IMR-90 (cell line): ENCODE data around the gene KLHL6. TPM values are rescaled to one million over a fixed set of nuclear protein-coding genes. Genes with fewer than 3 reads are reported as not detected.

Source experiments
- ATAC-seq: fragments of 200-7000 bp; cut with Tn5 transposase; 2 replicates; pipeline ENCODE4 v1.9.1; 2020; ENCODE audit warnings: low read depth, mild to moderate bottlenecking, moderate library complexity
- BruUV-seq: library from RNA; stranded (reverse); fragments of 400-500 nt; replicated peaks from 2 replicates; lab custom pipeline; 2021; lab: Mats Ljungman, UMichigan
- CTCF ChIA-PET: fragments of 300-600 bp; formaldehyde crosslinking; extraction: SDS; loops from one replicate; lab custom pipeline; 2021; ENCODE audit warnings: antibody characterized with exemption; lab: Yijun Ruan, JAX
- POLR2A ChIA-PET: fragments of 300-600 bp; sonication (Branson Sonifier 250); formaldehyde crosslinking; loops from one replicate; lab custom pipeline; 2022; ENCODE audit warnings: antibody characterized with exemption; ENCODE audit not compliant: unreplicated experiment; lab: Charles Lee
- DNase-seq: peaks from one replicate; pipeline ENCODE4 v3.0.0; 2013
- H2AFZ ChIP-seq: replicated peaks from 2 replicates; pipeline ENCODE3; 2013; ENCODE audit warnings: low read length, mild to moderate bottlenecking; ENCODE audit not compliant: poor library complexity
- H2AK5ac ChIP-seq: 2 replicates; pipeline ENCODE4 v1.6.1; 2013; ENCODE audit warnings: low read depth, low read length, inconsistent platforms
- H2AK9ac ChIP-seq: replicated peaks from 2 replicates; pipeline ENCODE3; 2013; ENCODE audit warnings: mild to moderate bottlenecking, low read depth, low read length, moderate library complexity; ENCODE audit not compliant: poor library complexity
- H2BK120ac ChIP-seq: 2 replicates; pipeline ENCODE4 v1.6.1; 2013; ENCODE audit warnings: low read depth, low read length, inconsistent platforms
- H2BK15ac ChIP-seq: 3 replicates; pipeline ENCODE4 v1.6.1; 2013; ENCODE audit warnings: low read depth, low read length, inconsistent platforms
- H2BK20ac ChIP-seq: 2 replicates; pipeline ENCODE4 v1.6.1; 2013; ENCODE audit warnings: low read depth, mild to moderate bottlenecking, inconsistent platforms, low read length, moderate library complexity
- H2BK5ac ChIP-seq: 2 replicates; pipeline ENCODE4 v1.6.1; 2013; ENCODE audit warnings: mild to moderate bottlenecking, low read depth, low read length, inconsistent platforms; ENCODE audit not compliant: poor library complexity, severe bottlenecking
- H3K14ac ChIP-seq: replicated peaks from 2 replicates; pipeline ENCODE4 v1.6.1; 2013; ENCODE audit warnings: low read depth, low read length, inconsistent platforms
- H3K18ac ChIP-seq: 2 replicates; pipeline ENCODE4 v1.6.1; 2013; ENCODE audit warnings: low read depth, low read length, control low read depth
- H3K23ac ChIP-seq: 2 replicates; pipeline ENCODE4 v1.6.1; 2013; ENCODE audit warnings: low read depth, low read length, inconsistent platforms
- H3K27ac ChIP-seq: 2 replicates; pipeline ENCODE4 v1.5.1; 2013; ENCODE audit warnings: mild to moderate bottlenecking, control low read depth, low read length; ENCODE audit not compliant: insufficient read depth
- H3K27me3 ChIP-seq: 2 replicates; pipeline ENCODE4 v1.6.1; 2013; ENCODE audit warnings: low read length; ENCODE audit not compliant: control insufficient read depth, insufficient read depth
- H3K36me3 ChIP-seq: 2 replicates; pipeline ENCODE4 v1.6.1; 2013; ENCODE audit warnings: low read length, mixed read lengths; ENCODE audit not compliant: control insufficient read depth, insufficient read depth
- H3K4ac ChIP-seq: 2 replicates; pipeline ENCODE4 v1.6.1; 2013; ENCODE audit warnings: low read depth, low read length, inconsistent platforms
- H3K4me1 ChIP-seq: 2 replicates; pipeline ENCODE4 v1.6.1; 2013; ENCODE audit warnings: low read length, mixed read lengths; ENCODE audit not compliant: control insufficient read depth, insufficient read depth
- H3K4me2 ChIP-seq: 2 replicates; pipeline ENCODE4 v1.6.1; 2013; ENCODE audit warnings: low read depth, mild to moderate bottlenecking, control low read depth, low read length, moderate library complexity
- H3K4me3 ChIP-seq: 2 replicates; pipeline ENCODE4 v1.5.1; 2013; ENCODE audit warnings: low read depth, mild to moderate bottlenecking, control low read depth, low read length, moderate library complexity; ENCODE audit not compliant: insufficient read depth
- H3K56ac ChIP-seq: 2 replicates; pipeline ENCODE4 v1.6.1; 2013; ENCODE audit warnings: low read length, inconsistent platforms; ENCODE audit not compliant: insufficient read depth; ENCODE audit errors: extremely low read depth
- H3K79me1 ChIP-seq, 2 experiments: 2 replicates each; pipeline ENCODE4 v1.6.1; 2013; ENCODE audit warnings: low read length in 2 of 2, inconsistent platforms in 1 of 2, low read depth in 1 of 2
- H3K9ac ChIP-seq: 2 replicates; pipeline ENCODE4 v1.6.1; 2013; ENCODE audit warnings: low read depth, low read length, control low read depth
- H3K9me1 ChIP-seq: 2 replicates; pipeline ENCODE4 v1.6.1; 2013; ENCODE audit warnings: low read length, inconsistent platforms; ENCODE audit not compliant: insufficient read depth
- H3K9me3 ChIP-seq: 2 replicates; pipeline ENCODE4 v1.6.1; 2013; ENCODE audit warnings: low read length; ENCODE audit not compliant: control insufficient read depth, insufficient read depth
- H4K20me1 ChIP-seq: 2 replicates; pipeline ENCODE4 v1.6.1; 2013; ENCODE audit warnings: low read length, inconsistent platforms; ENCODE audit not compliant: insufficient read depth
- H4K5ac ChIP-seq: 2 replicates; pipeline ENCODE4 v1.6.1; 2013; ENCODE audit warnings: mild to moderate bottlenecking, low read depth, low read length, control low read depth
- H4K8ac ChIP-seq, 2 experiments: 2 replicates each; pipeline ENCODE4 v1.6.1; 2013; ENCODE audit warnings: low read depth in 2 of 2, low read length in 2 of 2, control low read depth in 1 of 2, inconsistent platforms in 1 of 2
- H4K91ac ChIP-seq: 2 replicates; pipeline ENCODE4 v1.6.1; 2013; ENCODE audit warnings: low read depth, low read length, inconsistent platforms; ENCODE audit not compliant: insufficient read depth
- CEBPB ChIP-seq: IDR thresholded peaks from 2 replicates; pipeline ENCODE4 v1.6.1; 2012; ENCODE audit warnings: low read depth, low read length, improper control_type of control experiment
- CHD1 ChIP-seq: IDR thresholded peaks from 2 replicates; pipeline ENCODE4 v1.6.1; 2012; ENCODE audit warnings: low read depth, low read length, improper control_type of control experiment
- FOS ChIP-seq: fragments of 150-350 bp; IDR thresholded peaks from 2 replicates; pipeline ENCODE4 v1.6.1; 2016; ENCODE audit warnings: low read depth, low read length
- NFE2L2 ChIP-seq: fragments of 150-350 bp; IDR thresholded peaks from 2 replicates; pipeline ENCODE4 v1.6.1; 2016; ENCODE audit warnings: low read depth, mild to moderate bottlenecking, low read length
- RCOR1 ChIP-seq: IDR thresholded peaks from 2 replicates; pipeline ENCODE4 v1.6.1; 2012; ENCODE audit warnings: mild to moderate bottlenecking, low read length, improper control_type of control experiment; ENCODE audit not compliant: insufficient replicate concordance
- RFX5 ChIP-seq: IDR thresholded peaks from 2 replicates; pipeline ENCODE4 v1.8.0; 2012; ENCODE audit warnings: low read depth, mild to moderate bottlenecking, low read length, moderate library complexity
- SMC3 ChIP-seq: fragments of 150-350 bp; IDR thresholded peaks from 2 replicates; pipeline ENCODE4 v1.6.1; 2016; ENCODE audit warnings: low read depth, mild to moderate bottlenecking, antibody characterized with exemption, low read length, moderate library complexity
- WGBS, 2 experiments: methylation state at CpG; one replicate each; pipeline versions ENCODE4 v1.1.5 to v1.1.7; 2013; ENCODE audit warnings: missing lambda C conversion rate in 2 of 2; ENCODE audit not compliant: insufficient read length in 1 of 2; ENCODE audit errors: extremely low coverage in 2 of 2; 5-methylcytosine and 5-hydroxymethylcytosine counted together
- dilution Hi-C: fragments of 300-500 bp; cut with HindIII; formaldehyde crosslinking; loops from one replicate; pipeline ENCODE4 v1.14.3; 2018; ENCODE audit warnings: low sequenced_read_pairs; ENCODE audit not compliant: unreplicated experiment
- in situ Hi-C: fragments of 300-500 bp; cut with MboI; formaldehyde crosslinking; loops from 3 replicates; pipeline ENCODE4 v1.14.3; 2019; ENCODE audit warnings: low sequenced_read_pairs, inconsistent platforms, mixed read lengths
- intact Hi-C: fragments of 100-400 bp; cut with micrococcal nuclease; formaldehyde crosslinking; loops from 2 replicates; pipeline ENCODE4 v1.10.0; 2022
- polyA plus RNA-seq, 3 experiments: library from polyadenylated mRNA; depleted of rRNA; stranded (reverse); fragments of >200 nt; gene quantifications; 2 replicates each; pipeline ENCODE4 v1.2.3, GENCODE V29; 2012; ENCODE audit warnings: low replicate concordance in 1 of 3
- total RNA-seq: library from RNA; depleted of rRNA; stranded (reverse); fragments of >200 nt; gene quantifications from 2 replicates; pipeline ENCODE4 v1.2.3, GENCODE V29; 2012
- TF ChIP-seq, protein P1 (sequence below): fragments of 150-350 bp; IDR thresholded peaks from 2 replicates; pipeline ENCODE4 v1.6.1; 2016; ENCODE audit warnings: low read depth, mild to moderate bottlenecking, low read length, moderate library complexity, borderline replicate concordance

Gene KLHL6
- total and polyA plus RNA-seq, 2 of the 4 experiments (the other 2 are of a cell fraction) = not detected

DNA sequence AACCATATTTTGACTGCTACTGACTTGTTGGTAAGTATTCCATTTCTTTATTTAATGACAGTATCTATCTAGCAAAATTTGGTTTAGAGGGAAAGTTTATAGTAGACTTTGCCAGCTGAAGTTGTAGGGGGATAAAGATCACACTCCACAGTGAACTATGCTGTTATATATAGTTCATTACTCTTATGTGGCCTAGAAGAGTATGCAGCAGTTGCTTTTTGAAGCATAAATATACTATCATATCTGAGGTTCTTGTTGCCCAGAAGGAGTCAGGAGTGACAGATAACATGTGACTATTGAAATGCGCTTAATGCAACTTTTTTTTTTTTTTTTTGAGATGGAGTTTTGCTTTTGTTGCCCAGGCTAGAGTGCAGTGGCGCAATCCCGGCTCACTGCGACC, 101.4 kb downstream of the KLHL6 start:
- dilution Hi-C loops = no loop called here
- Histone ChIP-seq H2BK5ac (no peak overlapping the region), H3K9me3 (no peaks in the 10 kb centered on the region), H2BK120ac (no peak overlapping the region), H2AFZ (no peak overlapping the region), H3K56ac (no peak overlapping the region), H3K27me3 (no peaks in the 10 kb centered on the region), H3K14ac (no peak overlapping the region), H2BK20ac (no peak overlapping the region), H3K4me2 (no peak overlapping the region), H3K36me3 (peaks cover 3% of the 10 kb centered on the region), H4K8ac (no peak overlapping the region), H3K18ac (no peak overlapping the region), H4K5ac (no peak overlapping the region), H3K79me1 (no peaks in the 10 kb centered on the region), H3K9ac (no peak overlapping the region), H2AK5ac (no peak overlapping the region), H3K4ac (no peak overlapping the region), H3K27ac (no peak overlapping the region), H3K4me1 (peaks cover 2% of the 10 kb centered on the region; the same call in 1 of the 2 replicates), H3K23ac (no peak overlapping the region), H2AK9ac (no peak overlapping the region), H3K9me1 (no peaks in the 10 kb centered on the region), H4K20me1 (no peaks in the 10 kb centered on the region), H4K91ac (no peak overlapping the region), H2BK15ac (no peak overlapping the region), H3K4me3 (no peak overlapping the region)
- intact Hi-C loops = no loop called here
- ATAC-seq = no peak
- CTCF ChIA-PET = no interaction called here
- in situ Hi-C loops = loop anchor here (25.0 kb wide), 1 partner anchor 808 kb away; the partner anchor contains the start of gene CAMK2N2
- BruUV-seq = no TSS peak
- POLR2A ChIA-PET = no interaction called here
- no peak for DNase-seq
- no CpG with 5 or more reads among the region's 4 CpGs for WGBS, 2 experiments
- TF ChIP-seq NFE2L2 = no peak
- TF ChIP-seq FOS = no peak
- no peak for TF ChIP-seq CHD1
- TF ChIP-seq SMC3 = no peak
- no peak for TF ChIP-seq RCOR1
- no peak for TF ChIP-seq RFX5
- TF ChIP-seq, protein P1, sequence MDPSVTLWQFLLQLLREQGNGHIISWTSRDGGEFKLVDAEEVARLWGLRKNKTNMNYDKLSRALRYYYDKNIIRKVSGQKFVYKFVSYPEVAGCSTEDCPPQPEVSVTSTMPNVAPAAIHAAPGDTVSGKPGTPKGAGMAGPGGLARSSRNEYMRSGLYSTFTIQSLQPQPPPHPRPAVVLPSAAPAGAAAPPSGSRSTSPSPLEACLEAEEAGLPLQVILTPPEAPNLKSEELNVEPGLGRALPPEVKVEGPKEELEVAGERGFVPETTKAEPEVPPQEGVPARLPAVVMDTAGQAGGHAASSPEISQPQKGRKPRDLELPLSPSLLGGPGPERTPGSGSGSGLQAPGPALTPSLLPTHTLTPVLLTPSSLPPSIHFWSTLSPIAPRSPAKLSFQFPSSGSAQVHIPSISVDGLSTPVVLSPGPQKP = no peak
- no peak for TF ChIP-seq CEBPB
